Prostate gland (tissue), 2 donors: Measurements from ENCODE around the gene PRR7.

Experiments
- POLR2A ChIP-seq: fragments of 450-650 bp; IDR thresholded peaks from one replicate; pipeline ENCODE4 v1.6.1; 2016; ENCODE audit warnings: antibody characterized with exemption, mild to moderate bottlenecking
- TF ChIP-seq, protein P1 (sequence below), 4 experiments: fragments of 200-600 bp in 2 of 4; fragments of 450-650 bp in 2 of 4; sonication (generic) in 2 of 4; IDR thresholded peaks; 1 replicate in 3 of 4; 2 replicates in 1 of 4; pipeline ENCODE4 v1.5.1; 2016 to 2019; ENCODE audit warnings: antibody characterized with exemption in 4 of 4, mild to moderate bottlenecking in 2 of 4, moderate library complexity in 2 of 4

DNA sequence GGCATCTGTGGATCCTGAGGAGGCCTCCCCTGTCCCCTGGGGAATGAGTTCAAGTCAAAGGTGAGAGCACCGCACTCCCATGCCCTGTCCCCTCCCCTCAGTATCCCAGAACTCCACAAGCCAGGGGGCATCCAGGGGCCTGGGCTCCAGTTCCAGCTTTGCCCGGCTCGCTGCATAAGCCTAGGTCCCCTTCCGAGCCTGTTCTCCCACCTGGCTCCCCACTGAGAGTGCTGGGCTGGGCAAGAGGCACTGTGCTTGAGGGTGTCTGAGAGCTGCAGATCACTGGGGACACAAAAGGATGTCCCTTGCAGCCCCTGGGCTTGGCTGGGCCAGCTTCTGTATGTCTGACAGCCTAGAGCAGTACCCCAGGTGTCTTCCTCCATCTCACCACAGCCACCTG lies 58.5 kb downstream of the PRR7 start:
- TF ChIP-seq, protein P1, sequence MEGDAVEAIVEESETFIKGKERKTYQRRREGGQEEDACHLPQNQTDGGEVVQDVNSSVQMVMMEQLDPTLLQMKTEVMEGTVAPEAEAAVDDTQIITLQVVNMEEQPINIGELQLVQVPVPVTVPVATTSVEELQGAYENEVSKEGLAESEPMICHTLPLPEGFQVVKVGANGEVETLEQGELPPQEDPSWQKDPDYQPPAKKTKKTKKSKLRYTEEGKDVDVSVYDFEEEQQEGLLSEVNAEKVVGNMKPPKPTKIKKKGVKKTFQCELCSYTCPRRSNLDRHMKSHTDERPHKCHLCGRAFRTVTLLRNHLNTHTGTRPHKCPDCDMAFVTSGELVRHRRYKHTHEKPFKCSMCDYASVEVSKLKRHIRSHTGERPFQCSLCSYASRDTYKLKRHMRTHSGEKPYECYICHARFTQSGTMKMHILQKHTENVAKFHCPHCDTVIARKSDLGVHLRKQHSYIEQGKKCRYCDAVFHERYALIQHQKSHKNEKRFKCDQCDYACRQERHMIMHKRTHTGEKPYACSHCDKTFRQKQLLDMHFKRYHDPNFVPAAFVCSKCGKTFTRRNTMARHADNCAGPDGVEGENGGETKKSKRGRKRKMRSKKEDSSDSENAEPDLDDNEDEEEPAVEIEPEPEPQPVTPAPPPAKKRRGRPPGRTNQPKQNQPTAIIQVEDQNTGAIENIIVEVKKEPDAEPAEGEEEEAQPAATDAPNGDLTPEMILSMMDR (IDR thresholded peaks at IDR 0.05): no peak
- no peak for TF ChIP-seq POLR2A
